ENCODE data around the gene CDH12.
A peak's percentile ranks its signal among the peaks of the same experiment; 100 is the strongest.
"Not testable (repeated sequence)": the region's sequence is repeated elsewhere in the genome, so short reads cannot be mapped to it uniquely, and the experiment has no call there.

Gene CDH12

DNA sequence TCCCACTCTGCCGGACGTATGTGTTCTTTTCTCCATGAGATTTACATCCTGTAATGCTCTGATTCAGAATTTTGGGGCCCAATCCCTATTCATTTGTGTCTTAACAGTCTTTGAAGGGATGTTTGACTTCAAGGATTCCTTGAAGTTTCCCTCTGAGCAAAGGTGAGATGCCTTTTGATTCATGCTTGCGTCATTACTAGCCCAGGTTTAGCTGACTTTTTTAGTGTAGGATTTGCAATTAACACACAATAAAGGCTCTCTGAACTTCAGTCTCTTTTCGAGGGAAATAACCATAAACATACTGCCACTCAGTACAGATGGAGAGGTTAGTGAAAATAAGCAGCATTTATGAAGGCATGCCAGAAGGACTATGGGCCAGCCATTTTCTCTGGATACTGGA, 842.3 kb downstream of the CDH12 start:
- not testable (repeated sequence) for DNase-seq (ENCODE audit: low read depth in 2 of 2)

DNA sequence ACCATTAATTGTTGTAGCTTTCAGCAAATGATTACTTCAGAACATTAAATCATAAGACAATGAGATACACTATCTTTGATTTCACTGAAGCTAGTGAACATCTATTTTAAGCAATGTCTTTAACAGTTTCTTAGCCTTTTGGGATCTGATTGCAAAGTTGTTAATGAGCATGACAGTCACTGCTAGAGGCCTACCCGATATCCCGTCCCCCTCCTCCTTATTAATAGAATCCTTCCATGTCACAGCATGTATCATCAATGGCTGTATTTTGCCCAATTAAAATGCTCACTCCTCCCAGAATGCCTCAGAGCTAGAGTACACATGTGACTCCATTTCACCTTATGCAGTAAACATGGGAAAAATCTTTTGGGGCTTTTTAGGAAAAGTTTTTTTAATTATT, 852.0 kb downstream of the CDH12 start:
- DNase-seq (ENCODE audit: low read depth in 2 of 2), result not testable (repeated sequence)

DNA sequence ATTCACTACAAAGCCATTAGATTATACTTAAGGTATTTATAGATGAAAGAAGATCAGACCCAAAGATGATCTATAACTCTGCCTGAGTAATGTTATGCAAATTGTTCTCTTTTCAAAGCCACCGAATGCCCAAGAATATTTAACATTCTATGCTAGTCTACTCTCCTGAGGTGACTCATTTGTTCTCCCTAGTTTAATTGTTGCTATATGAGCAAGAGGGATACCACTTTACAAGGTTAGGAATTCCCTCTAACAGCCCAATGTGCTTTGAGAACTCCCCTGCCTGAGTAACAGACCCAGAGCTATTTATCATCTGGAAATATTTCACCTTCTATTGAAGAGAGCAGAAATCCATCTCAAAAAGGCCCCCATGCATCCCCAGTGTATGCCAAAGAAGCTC, 867.3 kb downstream of the CDH12 start:
- DNase-seq (ENCODE audit: low read depth in 2 of 2), result not testable (repeated sequence)

DNA sequence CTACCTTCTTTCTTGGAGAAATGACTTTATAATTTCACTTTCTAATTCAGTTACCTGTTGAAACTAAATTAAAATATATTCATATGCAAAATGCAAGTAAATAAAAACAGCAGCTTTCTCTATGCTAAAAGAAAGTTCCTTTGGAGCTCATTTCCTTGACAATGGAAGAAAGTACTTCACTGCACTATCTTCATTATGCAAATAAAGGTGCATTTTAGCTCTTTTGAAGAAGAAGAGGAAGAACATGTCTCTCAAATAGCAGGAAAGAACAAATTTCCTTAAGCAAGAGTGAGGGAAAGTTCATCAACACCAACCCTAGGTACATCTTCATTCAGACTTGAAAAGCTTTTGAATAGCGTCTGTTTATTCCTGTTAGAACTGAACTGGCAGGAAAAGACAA, 901.6 kb downstream of the CDH12 start:
- not testable (repeated sequence) for DNase-seq (ENCODE audit: low read depth in 2 of 2)

DNA sequence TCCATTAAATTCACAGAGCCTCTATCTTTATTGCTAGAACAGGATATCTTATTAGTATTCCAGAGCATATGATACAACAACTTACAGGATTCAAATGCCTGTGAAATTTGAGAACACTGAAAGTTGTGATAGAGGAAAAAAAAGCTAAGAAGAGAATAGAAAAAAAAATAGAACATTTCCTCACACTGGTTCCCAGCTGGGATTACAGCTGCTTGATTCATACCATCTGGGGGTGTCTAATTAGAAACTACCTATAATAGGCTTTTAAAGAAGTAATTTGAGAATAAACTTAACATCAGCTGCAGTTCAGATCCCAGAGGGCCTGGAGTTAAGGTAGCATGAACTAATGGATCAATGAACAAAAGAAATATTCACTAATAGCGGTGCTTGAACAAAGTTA, 922.0 kb downstream of the CDH12 start:
- DNase-seq (ENCODE audit: low read depth in 2 of 2), result no peak

DNA sequence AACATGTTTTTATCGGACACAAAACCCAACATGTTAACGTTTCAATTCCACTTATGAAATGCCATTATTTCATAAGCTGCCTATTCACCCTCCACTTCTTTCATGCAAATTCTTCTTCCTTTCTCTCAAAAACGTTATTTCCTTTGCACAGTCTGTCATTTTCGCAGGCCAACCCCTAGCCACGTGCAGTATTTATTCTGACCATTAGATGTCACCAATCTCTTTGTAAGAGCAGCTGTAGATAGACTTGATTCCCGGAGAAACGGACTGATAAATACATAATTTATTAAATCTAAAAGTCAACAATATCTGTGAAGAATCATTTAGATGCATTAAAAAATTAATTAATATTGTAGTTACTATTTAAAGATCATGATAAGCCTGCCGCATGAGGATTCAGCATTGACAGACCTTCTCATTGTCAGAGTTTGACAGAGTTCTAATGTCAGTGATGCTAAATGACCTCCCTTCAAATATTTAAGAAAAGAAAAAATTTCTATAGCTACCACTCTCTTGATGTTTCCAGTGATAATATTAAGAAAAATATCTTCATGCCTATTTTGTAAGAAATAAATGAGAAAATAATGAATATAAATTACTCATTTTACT, 933.6 kb downstream of the CDH12 start:
- DNase-seq (ENCODE audit: low read depth in 2 of 2), result peak; percentile 14 to 15

DNA sequence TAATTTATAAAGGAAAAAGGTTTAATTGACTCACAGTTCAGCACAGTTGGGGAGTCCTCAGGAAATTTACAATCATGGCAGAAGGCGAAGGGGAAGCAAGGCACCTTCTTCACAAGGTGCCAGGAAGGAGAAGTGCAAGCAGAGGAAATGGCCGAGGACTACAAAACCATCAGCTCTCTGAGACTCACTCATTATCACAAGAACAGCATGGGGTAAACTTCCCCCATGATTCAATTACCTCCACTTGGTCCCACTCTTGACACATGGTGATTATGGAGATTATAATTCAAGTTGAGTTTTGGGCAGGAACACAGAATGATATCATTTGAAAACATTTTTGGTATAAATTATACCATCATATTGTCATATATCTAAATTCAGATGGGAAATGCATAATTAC, 934.7 kb downstream of the CDH12 start:
- DNase-seq (ENCODE audit: low read depth in 2 of 2), result no peak

DNA sequence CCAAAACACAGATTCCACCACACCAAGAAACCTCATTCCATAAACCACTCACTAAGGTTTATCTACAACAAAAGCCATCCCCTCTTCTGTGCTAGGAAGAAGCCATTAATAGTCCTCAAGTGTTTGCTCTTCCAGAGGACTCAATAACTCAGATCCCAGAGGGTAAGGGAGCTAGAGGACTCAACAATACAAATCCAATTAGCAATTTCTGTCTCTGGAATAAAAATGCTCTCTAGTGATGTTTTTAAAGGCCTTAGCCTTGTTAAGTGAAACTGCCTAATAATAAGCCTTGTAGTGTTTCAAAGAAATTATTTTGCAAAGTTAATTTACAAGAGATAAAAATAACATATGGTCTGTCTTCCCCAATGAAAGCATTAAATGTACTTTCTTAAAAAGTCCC, 942.4 kb downstream of the CDH12 start:
- DNase-seq (ENCODE audit: low read depth in 2 of 2), result no peak

DNA sequence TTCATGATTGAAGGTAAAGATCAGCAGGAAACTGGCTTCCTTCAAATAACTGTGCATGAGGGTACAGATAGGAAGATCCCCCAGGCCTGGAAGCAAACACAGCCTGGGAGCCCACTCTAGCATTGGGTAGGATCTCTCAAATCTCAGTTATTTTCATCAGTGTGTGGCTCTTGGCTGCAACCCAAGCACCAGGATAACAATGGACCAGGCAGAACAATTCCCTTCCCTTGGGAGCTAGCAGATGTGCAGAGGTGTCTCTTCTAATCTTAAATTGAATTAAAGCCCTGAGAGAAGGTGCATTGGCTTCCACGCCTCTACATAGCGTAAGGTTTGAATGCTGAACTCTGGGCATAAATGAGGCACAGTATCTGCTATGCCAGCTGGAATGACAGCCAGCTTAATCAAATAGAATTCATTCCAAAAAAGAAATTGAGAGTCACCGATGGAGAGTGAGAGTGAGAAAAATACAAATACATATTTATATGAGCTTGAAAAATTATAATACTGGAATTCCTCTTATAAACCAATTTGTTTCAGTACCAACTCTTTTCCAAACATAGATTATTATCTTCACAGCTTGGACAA, 957.3 kb downstream of the CDH12 start:
- no peak for DNase-seq (ENCODE audit: low read depth in 2 of 2)

DNA sequence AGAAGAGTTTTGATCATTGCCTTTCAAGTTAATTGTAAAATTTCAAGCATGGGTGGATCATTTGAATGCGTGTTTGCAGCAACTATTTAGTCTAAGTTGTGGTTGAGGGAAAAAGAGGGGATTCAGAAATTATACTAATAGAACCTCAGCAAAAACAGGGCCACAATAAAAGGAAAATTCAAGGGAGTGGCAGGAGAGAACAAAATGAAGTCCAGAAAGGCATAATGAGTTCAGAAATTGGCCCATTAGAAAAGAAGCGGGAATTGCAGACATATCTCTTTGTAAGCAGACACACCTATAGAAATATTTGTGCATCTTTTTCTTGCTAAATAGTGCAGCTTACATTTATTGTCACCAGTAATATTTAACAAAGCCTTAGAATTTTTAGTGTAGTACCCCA, 960.0 kb downstream of the CDH12 start:
- DNase-seq (ENCODE audit: low read depth in 2 of 2), result no peak

DNA sequence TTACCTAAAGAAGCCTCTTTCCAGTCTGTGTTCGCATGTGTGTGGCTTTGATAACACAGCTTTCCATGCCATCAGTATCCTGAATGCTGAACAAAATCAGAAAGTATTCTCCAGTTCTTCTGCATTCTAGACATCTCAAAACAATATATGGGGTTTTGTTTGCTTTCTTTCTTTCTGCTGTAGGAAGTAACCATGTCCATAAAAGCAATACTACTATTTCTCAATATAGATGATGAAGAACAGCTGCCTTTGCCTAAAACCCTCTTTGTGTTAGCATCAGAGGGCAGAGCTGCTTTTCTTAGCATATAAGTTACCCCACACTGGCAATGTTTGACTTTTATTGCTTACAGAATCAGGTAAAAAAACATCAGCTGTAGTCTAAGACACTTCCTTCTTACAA, 963.6 kb downstream of the CDH12 start:
- no peak for DNase-seq (ENCODE audit: low read depth in 2 of 2)

DNA sequence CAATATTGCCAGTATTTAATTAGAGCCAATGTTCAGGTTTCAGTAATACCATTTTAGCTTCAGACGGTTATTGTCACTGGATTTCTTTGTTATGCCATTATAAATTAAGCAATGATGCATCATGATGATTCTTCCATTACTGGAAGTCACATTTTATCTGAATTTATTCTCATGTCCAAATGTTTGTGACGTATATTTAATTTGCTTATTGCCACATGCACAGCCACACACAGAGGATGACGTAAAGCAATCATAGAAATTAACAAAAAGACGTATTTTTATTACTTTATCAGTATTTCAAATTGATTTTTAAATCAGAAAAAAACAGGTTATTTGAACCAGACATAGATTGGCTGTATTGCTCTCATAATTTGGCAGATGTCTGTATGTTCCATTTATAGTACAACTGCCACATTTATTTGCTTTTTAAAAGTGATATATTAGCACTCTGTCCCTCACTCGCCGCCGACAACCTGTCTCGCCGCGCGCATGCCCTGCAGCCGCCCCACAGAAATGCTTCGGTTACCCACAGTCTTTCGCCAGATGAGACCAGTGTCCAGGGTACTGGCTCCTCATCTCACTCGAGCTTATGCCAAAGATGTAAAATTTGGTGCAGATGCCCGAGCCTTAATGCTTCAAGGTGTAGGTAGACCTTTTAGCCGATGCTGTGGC, 970.9 kb downstream of the CDH12 start:
- DNase-seq (ENCODE audit: low read depth in 2 of 2), result no peak

DNA sequence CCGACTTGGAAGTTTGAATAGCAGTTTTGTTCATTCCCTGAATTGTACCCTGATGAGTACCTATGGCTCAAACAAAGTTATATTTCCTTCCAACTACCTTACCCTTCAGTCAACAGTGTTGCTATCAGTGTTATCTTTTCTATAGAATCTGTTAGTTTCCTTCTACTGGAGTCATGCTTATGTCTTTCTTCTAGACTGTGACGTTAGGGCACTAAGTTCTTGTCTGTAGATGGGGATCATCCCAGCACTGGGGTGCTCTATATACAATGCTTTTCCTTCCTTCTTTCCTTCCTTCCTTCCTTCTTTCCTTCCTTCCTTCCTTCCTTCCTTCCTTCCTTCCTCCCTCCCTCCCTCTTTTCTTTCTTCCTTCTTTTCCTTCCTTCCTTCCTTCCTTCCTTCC, 973.0 kb downstream of the CDH12 start:
- no peak for DNase-seq (ENCODE audit: low read depth in 2 of 2)

DNA sequence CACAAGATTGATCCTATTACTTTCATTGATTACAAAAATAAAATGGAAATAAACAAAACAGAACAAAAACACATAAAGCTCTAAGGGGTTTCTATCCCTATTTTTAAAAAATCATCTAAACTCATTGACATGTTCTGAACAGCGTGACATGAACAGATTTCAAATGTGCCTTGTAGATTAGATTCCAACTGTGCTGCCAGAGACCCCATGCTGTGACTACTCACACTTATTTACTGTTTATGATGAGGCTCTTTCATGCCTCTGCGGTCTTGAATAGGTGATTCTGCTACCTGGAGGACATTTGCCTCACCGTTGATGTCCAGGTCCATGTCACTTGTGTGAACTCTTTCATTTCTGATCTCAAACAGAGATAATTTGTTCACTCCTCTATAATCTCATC, 990.2 kb downstream of the CDH12 start:
- DNase-seq (ENCODE audit: low read depth in 2 of 2), result no peak

DNA sequence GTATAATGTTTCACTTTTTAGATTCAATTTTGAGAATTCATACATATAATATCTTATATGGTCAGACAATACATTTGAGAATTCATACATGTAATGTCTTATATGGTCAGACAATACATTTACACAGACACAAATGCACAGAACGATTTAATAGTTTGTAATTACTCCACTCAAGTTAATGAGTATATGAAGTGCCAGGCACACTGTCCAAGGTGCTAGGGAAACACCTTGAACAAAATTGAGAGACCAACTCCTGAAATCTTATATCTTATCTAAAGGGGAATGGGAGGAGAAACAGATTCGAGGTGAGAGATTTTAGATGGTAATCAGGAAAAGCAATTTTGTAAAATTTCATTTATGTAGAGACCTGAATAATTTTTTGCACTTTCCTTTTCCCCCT, 994.7 kb downstream of the CDH12 start:
- no peak for DNase-seq (ENCODE audit: low read depth in 2 of 2)

DNA sequence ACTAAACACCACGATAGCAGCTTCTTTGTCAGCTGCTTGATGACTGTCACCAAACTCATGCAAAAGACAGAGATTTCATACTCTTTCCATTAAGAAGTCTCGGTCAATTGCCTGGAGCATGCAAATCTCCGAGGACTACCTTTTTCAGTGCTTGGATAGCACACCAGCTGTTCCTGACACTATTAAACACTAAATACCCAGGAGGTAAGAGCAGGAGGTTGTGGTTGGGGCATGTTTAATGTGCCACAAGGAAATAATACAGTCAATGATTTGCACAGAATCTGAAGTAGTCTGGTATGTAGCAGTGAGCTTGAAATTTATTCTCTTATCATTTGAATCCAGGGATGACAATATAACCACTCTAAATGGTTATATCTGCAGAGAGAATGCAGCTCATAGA, 996.2 kb downstream of the CDH12 start:
- no peak for DNase-seq (ENCODE audit: low read depth in 2 of 2)

DNA sequence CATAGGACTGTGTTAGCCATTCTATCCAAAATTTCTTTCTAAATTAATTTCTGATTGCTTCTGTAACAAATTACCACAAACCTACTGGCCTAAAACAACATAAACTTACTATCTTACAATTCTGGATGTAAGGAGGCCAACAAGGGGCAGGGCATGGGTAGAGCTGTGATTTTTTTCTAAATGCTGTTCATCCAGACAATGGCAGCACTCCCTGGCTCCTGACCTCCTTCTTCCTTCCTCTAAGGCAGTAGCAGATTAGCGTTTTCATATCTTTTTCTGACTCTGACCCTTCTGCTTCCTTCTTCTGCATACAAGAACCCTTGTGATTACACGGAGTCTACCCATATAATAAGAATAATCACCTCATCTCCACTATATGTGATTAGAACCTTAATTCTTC, 1005.8 kb downstream of the CDH12 start:
- no peak for DNase-seq (ENCODE audit: low read depth in 2 of 2)

DNA sequence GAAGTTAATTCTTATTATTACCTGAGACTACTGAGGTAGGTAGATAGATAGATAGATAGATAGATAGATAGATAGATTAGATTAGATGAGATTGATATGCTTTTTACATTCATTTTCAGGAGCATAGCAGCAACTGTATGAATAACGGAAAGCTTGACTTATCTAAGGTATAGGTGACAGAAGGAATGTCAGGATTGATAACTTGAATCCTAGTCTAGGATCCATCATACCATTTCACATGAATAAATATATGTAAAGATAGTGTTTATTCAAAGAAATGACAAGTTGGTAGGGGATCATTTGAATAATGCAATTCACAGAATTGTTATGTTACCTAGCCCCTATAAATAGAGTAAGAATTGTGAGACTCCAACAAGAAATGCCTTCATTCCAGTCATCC, 1008.2 kb downstream of the CDH12 start:
- no peak for DNase-seq (ENCODE audit: low read depth in 2 of 2)

DNA sequence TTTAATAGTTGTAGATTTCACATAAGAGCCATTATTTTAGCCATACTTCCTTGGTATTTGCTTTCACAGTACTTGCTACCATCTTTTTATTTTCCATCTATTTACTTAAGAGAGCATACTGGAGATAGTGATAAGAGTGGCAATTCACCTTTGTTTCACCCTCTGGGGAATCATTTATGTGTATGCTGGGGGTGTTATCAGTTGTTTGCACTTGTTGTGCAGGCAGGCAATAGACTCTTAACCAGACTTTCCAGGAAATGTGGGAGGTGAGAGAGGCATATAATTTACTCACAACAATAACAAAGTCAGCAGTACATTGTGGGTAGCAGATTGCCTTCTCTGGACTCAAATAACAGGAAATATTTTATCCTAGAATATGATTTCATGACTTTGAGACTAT, 1018.3 kb downstream of the CDH12 start:
- DNase-seq (ENCODE audit: low read depth in 2 of 2), result no peak

DNA sequence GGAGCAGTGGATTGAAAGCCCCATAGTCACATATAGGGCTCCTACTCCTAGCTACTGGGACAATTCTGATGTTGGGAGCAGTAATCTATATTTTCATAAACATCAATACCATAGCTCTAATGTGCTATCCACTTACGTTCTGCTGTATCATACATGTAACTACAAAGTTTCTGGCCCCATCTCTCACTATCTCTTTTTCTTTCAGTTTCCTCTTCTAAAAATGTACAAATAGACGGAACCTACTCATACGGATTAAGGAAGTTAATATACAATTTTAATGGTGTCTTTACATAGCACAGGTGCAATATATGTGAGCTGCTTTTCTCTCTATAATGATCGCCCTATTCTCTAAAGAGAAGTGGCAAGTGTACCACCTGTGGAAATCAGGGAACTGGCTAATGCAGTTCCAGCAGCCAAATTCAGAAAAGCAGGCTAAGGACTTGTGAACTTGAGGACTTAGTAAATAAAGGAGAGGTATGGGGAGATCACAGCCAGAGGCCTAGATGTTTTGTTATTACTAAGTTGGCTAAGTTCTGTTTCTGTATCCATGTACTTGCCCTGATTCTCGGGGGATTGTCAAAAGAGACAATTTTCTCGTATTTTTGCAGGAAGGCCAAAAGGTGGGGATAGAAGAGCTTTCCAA, 1021.9 kb downstream of the CDH12 start:
- DNase-seq (ENCODE audit: low read depth in 2 of 2), result no peak

DNA sequence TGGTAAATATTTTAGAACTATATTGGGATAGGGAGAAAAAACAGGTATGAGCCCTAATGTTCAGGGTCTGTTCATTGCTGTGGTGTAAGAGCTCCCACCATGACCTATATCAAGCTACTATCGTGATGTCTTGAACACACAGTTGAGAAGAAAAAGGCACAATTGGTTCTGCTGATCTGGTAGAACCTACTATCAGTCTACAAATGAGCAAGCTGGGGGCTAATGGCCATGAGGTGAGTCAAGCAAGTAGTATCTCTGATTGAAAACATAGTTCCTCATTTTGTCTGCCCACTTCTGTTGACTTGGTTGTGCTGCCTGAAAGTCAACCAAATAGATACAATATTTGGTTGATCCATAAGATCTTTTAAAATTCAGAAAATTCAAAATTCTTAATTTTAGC, 1026.3 kb downstream of the CDH12 start:
- DNase-seq (ENCODE audit: low read depth in 2 of 2), result no peak

DNA sequence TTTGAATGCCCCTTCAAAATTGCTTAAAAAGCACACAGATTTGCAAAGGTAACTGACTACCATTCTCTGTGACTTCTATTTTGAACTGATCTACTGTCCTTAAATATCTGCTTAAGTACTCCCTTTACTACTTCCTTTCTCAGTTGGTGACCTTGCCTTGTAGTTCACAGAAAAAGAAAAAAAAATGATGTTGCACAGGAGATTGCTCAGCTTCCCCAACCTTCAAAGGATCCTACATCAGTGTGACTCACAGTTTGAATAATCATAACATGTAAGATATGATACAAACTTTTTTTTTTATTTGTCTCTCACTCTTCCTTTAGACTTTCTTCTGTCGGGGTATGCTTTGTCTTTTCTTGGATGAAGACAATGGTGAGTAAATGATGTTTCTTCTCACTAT, 1029.6 kb downstream of the CDH12 start:
- DNase-seq (ENCODE audit: low read depth in 2 of 2), result no peak

DNA sequence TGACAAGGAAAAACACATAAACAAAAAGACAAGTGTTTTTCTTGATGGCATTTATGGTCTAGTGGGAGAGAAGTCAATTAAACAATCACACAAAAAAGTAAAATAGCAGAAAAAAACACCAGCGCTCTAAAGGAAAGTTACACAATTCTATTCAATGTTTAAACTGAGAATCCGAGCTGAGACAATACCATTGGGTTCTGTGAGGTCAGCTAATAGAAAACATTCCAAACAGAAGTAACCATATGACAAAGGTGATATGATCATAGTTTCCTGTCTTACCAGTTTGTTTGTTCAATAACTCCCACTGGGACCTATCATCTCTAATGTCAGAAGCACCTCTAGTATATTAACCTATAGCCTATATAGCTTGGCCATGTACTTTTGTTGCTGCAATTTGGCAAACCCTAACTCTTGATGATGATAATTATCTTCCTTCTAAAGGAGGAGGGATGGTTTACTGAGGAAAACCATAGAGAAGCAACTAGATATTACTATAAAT, 1030.0 kb downstream of the CDH12 start:
- no peak for DNase-seq (ENCODE audit: low read depth in 2 of 2)

Measured in fibroblast of skin of left quadriceps (primary cell).